ENCODE measurements around the gene UGGT2. TPM values are rescaled to one million over a fixed set of nuclear protein-coding genes. Genes with fewer than 3 reads are reported as not detected.

The UGGT2 gene
- total RNA-seq, 6 experiments from 2014 or later: 8.2 to 17.1 (median 10.3) TPM

DNA sequence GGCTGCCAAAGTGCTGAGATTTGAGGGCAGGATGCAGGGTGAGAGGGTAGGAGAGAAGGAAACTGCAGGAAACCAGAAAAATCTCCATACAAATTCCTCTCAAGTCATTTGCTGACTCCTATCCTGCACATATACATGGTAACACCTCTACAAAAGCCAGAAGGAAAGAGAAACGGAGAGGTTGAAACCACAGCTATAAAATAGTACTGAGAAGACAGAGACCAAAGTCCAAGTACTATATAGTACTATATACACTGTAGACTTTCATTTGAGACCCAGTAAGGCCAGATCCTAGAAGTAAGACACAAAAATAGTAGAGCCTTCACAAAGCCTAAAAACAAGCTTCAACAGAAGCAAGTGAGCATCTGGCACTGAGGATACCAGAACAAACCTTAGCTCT lies 103.1 kb downstream of the UGGT2 start:
- H3K9me3 ChIP-seq: no peaks in the 10 kb centered on the region
- H3K4me3 ChIP-seq: no peak overlapping the region
- intact Hi-C loops (cut with DNase I): no loop called here
- ATAC-seq (no peak), DNase-seq (no peak)
- TF ChIP-seq, protein P1, sequence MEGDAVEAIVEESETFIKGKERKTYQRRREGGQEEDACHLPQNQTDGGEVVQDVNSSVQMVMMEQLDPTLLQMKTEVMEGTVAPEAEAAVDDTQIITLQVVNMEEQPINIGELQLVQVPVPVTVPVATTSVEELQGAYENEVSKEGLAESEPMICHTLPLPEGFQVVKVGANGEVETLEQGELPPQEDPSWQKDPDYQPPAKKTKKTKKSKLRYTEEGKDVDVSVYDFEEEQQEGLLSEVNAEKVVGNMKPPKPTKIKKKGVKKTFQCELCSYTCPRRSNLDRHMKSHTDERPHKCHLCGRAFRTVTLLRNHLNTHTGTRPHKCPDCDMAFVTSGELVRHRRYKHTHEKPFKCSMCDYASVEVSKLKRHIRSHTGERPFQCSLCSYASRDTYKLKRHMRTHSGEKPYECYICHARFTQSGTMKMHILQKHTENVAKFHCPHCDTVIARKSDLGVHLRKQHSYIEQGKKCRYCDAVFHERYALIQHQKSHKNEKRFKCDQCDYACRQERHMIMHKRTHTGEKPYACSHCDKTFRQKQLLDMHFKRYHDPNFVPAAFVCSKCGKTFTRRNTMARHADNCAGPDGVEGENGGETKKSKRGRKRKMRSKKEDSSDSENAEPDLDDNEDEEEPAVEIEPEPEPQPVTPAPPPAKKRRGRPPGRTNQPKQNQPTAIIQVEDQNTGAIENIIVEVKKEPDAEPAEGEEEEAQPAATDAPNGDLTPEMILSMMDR (IDR thresholded peaks at IDR 0.05): no peak
- TF ChIP-seq POLR2A (IDR thresholded peaks at IDR 0.05): no peak
- H3K36me3 ChIP-seq: peaks cover 0 to 4% (median 0%) of the 10 kb centered on the region in 4 donors
- 75% methylated on average over 1 of the region's 1 CpG for WGBS (ENCODE audit: insufficient coverage, low coverage, low lambda C conversion rate, missing lambda C conversion rate)
- H3K4me1 ChIP-seq: no peaks in the 10 kb centered on the region
- H3K27ac ChIP-seq: no peak overlapping the region
- H3K27me3 ChIP-seq: no peaks in the 10 kb centered on the region

DNA sequence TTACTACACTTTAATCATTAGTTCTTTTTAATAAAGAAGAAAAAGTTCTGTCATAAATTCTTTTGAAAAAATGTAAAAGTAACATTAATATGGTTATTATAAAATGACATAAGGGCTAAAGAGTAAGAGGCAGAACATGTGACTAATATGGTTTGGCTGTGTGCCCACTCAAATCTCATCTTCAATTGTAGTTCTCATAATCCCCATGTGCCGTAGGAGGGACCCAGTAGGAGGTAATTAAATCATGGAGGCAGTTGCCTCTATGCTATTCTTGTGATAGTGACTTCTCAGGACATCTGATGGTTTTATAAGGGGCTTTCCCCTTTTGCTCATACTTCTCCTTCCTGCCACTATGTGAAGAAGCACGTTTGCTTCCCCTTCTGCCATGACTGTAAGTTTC lies 104.5 kb downstream of the UGGT2 start:
- Histone ChIP-seq H3K4me1 (no peaks in the 10 kb centered on the region), H3K36me3 (peaks cover 0 to 4% (median 0%) of the 10 kb centered on the region in 4 donors), H3K27ac (no peak overlapping the region), H3K4me3 (no peak overlapping the region), H3K9me3 (no peaks in the 10 kb centered on the region), H3K27me3 (no peaks in the 10 kb centered on the region)
- intact Hi-C loops (cut with DNase I): no loop called here
- TF ChIP-seq, protein P1 (IDR thresholded peaks at IDR 0.05): no peak
- no peak for TF ChIP-seq POLR2A (IDR thresholded peaks at IDR 0.05)
- ATAC-seq (no peak), DNase-seq (no peak)
- 65% methylated on average over 2 of the region's 2 CpGs for WGBS (ENCODE audit: insufficient coverage, low coverage, low lambda C conversion rate, missing lambda C conversion rate)

DNA sequence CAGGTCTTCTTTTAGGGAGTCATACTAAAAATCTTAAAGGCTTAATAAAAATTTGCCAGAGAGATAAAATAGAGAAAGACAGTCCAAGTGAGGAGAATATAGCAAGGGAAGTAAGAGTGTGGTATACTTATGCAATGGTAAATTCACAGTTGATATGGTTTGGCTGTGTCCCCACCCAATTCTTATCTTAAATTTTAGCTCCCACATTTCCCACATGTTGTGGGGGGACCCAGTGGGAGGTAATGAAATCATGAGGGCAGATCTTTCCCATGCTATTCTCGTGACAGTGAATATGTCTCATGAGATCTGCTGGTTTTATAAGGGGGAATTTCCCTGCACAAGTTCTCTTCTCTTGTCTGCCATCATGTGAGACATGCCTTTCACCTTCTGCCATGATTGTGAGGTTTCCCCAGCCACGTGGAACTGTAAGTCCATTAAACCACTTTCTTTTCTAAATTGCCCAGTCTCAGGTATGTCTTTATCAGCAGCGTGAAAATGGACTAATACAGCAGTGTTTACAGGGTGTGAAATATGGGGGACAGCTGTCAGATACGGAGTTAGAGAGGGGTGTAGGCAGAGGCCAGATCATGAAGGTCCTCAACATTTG lies 115.4 kb downstream of the UGGT2 start:
- TF ChIP-seq, protein P1 (IDR thresholded peaks at IDR 0.05): no peak
- no peak for TF ChIP-seq POLR2A (IDR thresholded peaks at IDR 0.05)
- no peak for DNase-seq
- Histone ChIP-seq H3K4me3 (no peak overlapping the region), H3K27me3 (no peaks in the 10 kb centered on the region), H3K9me3 (no peaks in the 10 kb centered on the region), H3K36me3 (peaks cover 0 to 8% (median 3%) of the 10 kb centered on the region in 4 donors), H3K27ac (no peak overlapping the region), H3K4me1 (no peaks in the 10 kb centered on the region)
- ATAC-seq: no peak
- WGBS (ENCODE audit: insufficient coverage, low coverage, low lambda C conversion rate, missing lambda C conversion rate): 67% methylated on average over 4 of the region's 4 CpGs
- intact Hi-C loops (cut with DNase I): no loop called here

DNA sequence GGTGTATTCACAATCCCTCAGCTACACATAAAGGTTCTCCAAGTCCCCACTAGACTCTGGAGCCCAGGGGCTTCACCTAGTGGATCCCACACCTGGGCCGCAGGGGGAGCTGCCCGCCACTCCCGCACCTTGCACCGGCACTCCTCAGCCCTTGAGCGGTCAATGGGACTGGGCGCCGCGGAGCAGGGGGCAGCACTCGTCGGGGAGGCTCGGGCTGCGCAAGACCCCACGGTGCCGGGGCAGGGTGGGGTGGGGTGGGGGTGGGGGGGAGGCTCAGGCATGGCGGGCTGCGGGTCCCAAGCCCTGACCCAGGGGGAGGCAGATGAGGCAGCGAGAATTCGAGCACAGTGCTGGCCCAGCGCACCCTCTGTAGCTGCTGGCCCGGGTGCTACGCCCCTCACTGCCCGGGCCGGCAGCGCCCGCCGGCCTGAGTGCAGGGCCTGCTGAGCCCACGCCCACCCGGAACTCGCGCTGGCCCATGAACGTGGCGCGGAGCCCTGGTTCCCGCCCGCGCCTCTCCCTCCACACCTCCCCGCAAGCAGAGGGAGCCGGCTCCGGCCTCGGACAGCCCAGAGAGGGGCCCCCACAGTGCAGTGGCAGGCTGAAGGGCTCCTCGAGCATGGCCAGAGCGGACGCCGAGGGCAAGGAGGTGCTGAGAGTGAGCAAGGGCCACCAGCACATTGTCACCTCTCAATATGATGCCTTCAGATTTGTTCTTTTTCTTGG lies 121.7 kb downstream of the UGGT2 start:
- Histone ChIP-seq H3K27me3 (no peaks in the 10 kb centered on the region), H3K4me1 (no peaks in the 10 kb centered on the region), H3K9me3 (no peaks in the 10 kb centered on the region), H3K4me3 (no peak overlapping the region), H3K36me3 (peaks cover 0 to 8% (median 0%) of the 10 kb centered on the region in 4 donors), H3K27ac (no peak overlapping the region)
- DNase-seq (no peak), ATAC-seq (no peak)
- no CpG with 5 or more reads among the region's 44 CpGs for whole genome bisulfite sequencing (ENCODE audit: insufficient coverage, low coverage, low lambda C conversion rate, missing lambda C conversion rate)
- intact Hi-C loops (cut with DNase I): no loop called here
- TF ChIP-seq, protein P1 (IDR thresholded peaks at IDR 0.05): no peak
- TF ChIP-seq POLR2A (IDR thresholded peaks at IDR 0.05): no peak
